Endothelial cell of umbilical vein (primary cell): Measurements from ENCODE around the gene SNRPD2. TPM values are rescaled to one million over a fixed set of nuclear protein-coding genes. Genes with fewer than 3 reads are reported as not detected.

Experiments
- BruUV-seq: library from RNA; stranded (reverse); fragments of 400-500 nt; replicated peaks from 2 replicates; lab custom pipeline; 2021; lab: Mats Ljungman, UMichigan
- CTCF ChIA-PET: fragments of 300-600, 350-600 bp; sonication (Branson Sonifier 250); formaldehyde crosslinking; loops from one replicate; lab custom pipeline; 2021; ENCODE audit warnings: antibody characterized with exemption, inconsistent platforms; lab: Charles Lee
- POLR2A ChIA-PET: fragments of 300-600, 350-600 bp; sonication (Branson Sonifier 250); formaldehyde crosslinking; loops from one replicate; lab custom pipeline; 2021; ENCODE audit warnings: antibody characterized with exemption, inconsistent platforms; lab: Charles Lee
- DNase-seq: peaks from one replicate; pipeline ENCODE4 v3.0.0-alpha.2; 2011; ENCODE audit warnings: low read depth, low spot score
- FAIRE-seq: peaks from 2 replicates; lab custom pipeline; 2011; peaks lifted over from hg19 to GRCh38; lab: Jason Lieb, UNC
- H2AFZ ChIP-seq: 2 replicates; pipeline ENCODE4 v1.6.0; 2012; ENCODE audit warnings: low read depth, low read length, control low read depth, inconsistent platforms
- H3K27ac ChIP-seq: 2 replicates; pipeline ENCODE4 v1.5.1; 2011; ENCODE audit warnings: low read depth, mild to moderate bottlenecking, control low read depth, low read length, moderate library complexity; ENCODE audit not compliant: insufficient read depth
- H3K27me3 ChIP-seq, 2 experiments: 2 replicates each; pipeline versions ENCODE4 v1.6.0 to v1.6.1; 2011; ENCODE audit warnings: low read length in 2 of 2, mixed read lengths in 1 of 2; ENCODE audit not compliant: control insufficient read depth in 2 of 2, insufficient read depth in 2 of 2
- H3K36me3 ChIP-seq, 2 experiments: 2 replicates in 1 of 2; 3 replicates in 1 of 2; pipeline ENCODE4 v1.5.1; 2011; ENCODE audit warnings: low read length in 2 of 2, mild to moderate bottlenecking in 1 of 2, moderate library complexity in 1 of 2; ENCODE audit not compliant: control insufficient read depth in 2 of 2, insufficient read depth in 2 of 2; ENCODE audit errors: extremely low read depth in 1 of 2
- H3K4me1 ChIP-seq: 3 replicates; pipeline ENCODE4 v1.5.1; 2011; ENCODE audit warnings: mild to moderate bottlenecking, low read length; ENCODE audit not compliant: control insufficient read depth, insufficient read depth; ENCODE audit errors: extremely low read depth
- H3K4me2 ChIP-seq: 2 replicates; pipeline ENCODE4 v1.6.1; 2011; ENCODE audit warnings: low read length, control low read depth, mixed read lengths; ENCODE audit not compliant: insufficient read depth
- H3K4me3 ChIP-seq, 3 experiments: fragments of 200-600 bp in 1 of 3; sonication (generic), shearing (Covaris generic) in 1 of 3; replicated peaks in 1 of 3; 2 replicates each; pipeline ENCODE4 v1.5.1; 2011 to 2016; ENCODE audit warnings: control low read depth in 3 of 3, low read length in 3 of 3, mild to moderate bottlenecking in 2 of 3, inconsistent platforms in 1 of 3, low read depth in 1 of 3, moderate library complexity in 1 of 3; ENCODE audit not compliant: insufficient read depth in 1 of 3
- H3K79me2 ChIP-seq: 2 replicates; pipeline ENCODE4 v1.6.0; 2012; ENCODE audit warnings: low read length, inconsistent platforms; ENCODE audit not compliant: control insufficient read depth, insufficient read depth
- H3K9ac ChIP-seq: replicated peaks from 2 replicates; pipeline ENCODE3; 2011; ENCODE audit warnings: low read length, control low read depth; ENCODE audit not compliant: insufficient read depth; ENCODE audit errors: extremely low read depth
- H3K9me1 ChIP-seq: replicated peaks from 3 replicates; pipeline ENCODE4 v1.6.0; 2011; ENCODE audit warnings: mild to moderate bottlenecking, low read length; ENCODE audit not compliant: control insufficient read depth, insufficient read depth; ENCODE audit errors: extremely low read depth
- H3K9me3 ChIP-seq: replicated peaks from 2 replicates; pipeline ENCODE4 v1.5.1; 2012; ENCODE audit warnings: low read length, inconsistent platforms; ENCODE audit not compliant: control insufficient read depth, insufficient read depth
- H4K20me1 ChIP-seq: replicated peaks from 2 replicates; pipeline ENCODE3; 2011; ENCODE audit warnings: mild to moderate bottlenecking, low read length; ENCODE audit not compliant: control insufficient read depth, insufficient read depth; ENCODE audit errors: extremely low read depth
- CTCF ChIP-seq, 2 donors: IDR thresholded peaks; 1 replicate in 1 of 2; 2 replicates in 1 of 2; pipeline ENCODE4 v1.5.1; 2011; ENCODE audit warnings: low read length in 2 of 2, mild to moderate bottlenecking in 2 of 2, moderate library complexity in 2 of 2, control low read depth in 1 of 2, inconsistent platforms in 1 of 2, low read depth in 1 of 2; ENCODE audit not compliant: insufficient read depth in 1 of 2; ENCODE audit errors: extremely low read depth in 1 of 2
- EZH2 ChIP-seq: IDR thresholded peaks from 2 replicates; pipeline ENCODE4 v1.6.1; 2012; ENCODE audit warnings: borderline replicate concordance, low read depth, mild to moderate bottlenecking, moderate library complexity, low read length, inconsistent platforms; ENCODE audit not compliant: severe bottlenecking
- FOS ChIP-seq: IDR thresholded peaks from 2 replicates; pipeline ENCODE4 v1.6.1; 2011; ENCODE audit warnings: mild to moderate bottlenecking, low read length, moderate library complexity, borderline replicate concordance; ENCODE audit not compliant: insufficient read depth
- GATA2 ChIP-seq: IDR thresholded peaks from 2 replicates; pipeline ENCODE4 v1.7.0; 2011; ENCODE audit warnings: low read depth, mild to moderate bottlenecking, moderate library complexity, mixed read lengths, low read length; ENCODE audit not compliant: insufficient read length, insufficient read depth
- MAX ChIP-seq: IDR thresholded peaks from 2 replicates; pipeline ENCODE4 v1.6.1; 2011; ENCODE audit not compliant: insufficient read depth, insufficient read length
- POLR2A ChIP-seq: IDR thresholded peaks from 2 replicates; pipeline ENCODE4 v1.6.1; 2012; ENCODE audit warnings: low read depth, mild to moderate bottlenecking, control low read depth, low read length
- POLR2AphosphoS5 ChIP-seq: IDR thresholded peaks from 2 replicates; pipeline ENCODE4 v1.6.1; 2012; ENCODE audit warnings: low read depth, mild to moderate bottlenecking, control low read depth, low read length, moderate library complexity; ENCODE audit not compliant: insufficient read depth
- dilution Hi-C: fragments of 300-500 bp; cut with MboI; formaldehyde crosslinking; loops from one replicate; pipeline ENCODE4 v1.15.0; 2019; ENCODE audit warnings: low sequenced_read_pairs; ENCODE audit not compliant: extremely low pct_ligation_motif_present
- intact Hi-C: fragments of 100-400 bp; cut with micrococcal nuclease; formaldehyde crosslinking; loops from one replicate; pipeline ENCODE4 v1.10.0; 2022
- polyA plus RNA-seq, 4 experiments: library from polyadenylated mRNA; depleted of rRNA in 3 of 4; stranded (reverse) in 3 of 4; unstranded in 1 of 4; fragments of >200 nt; gene quantifications; 2 replicates each; pipeline versions ENCODE4 v1.2.1 to v1.2.3, GENCODE V29; 2011 to 2012; ENCODE audit warnings: missing spikeins in 1 of 4
- total RNA-seq: library from RNA; stranded (reverse); gene quantifications from 2 replicates; pipeline ENCODE4 v1.2.3, GENCODE V29; 2021

The SNRPD2 gene
- total and polyA plus RNA-seq, 2 donors (not counting 3 experiments of a cell fraction or from before 2014, with no cell fraction given) = 512 to 519 TPM

- DNase-seq = no peak
- FAIRE-seq = no peak
- Histone ChIP-seq H3K4me1 (peaks cover 33% of the 10 kb centered on the region), H3K27ac (no peak overlapping the region), H3K4me3 (no peak overlapping the region), H4K20me1 (no peaks in the 10 kb centered on the region), H3K4me2 (no peak overlapping the region), H3K9me3 (no peaks in the 10 kb centered on the region), H3K79me2 (no peaks in the 10 kb centered on the region), H3K9ac (no peak overlapping the region), H2AFZ (no peak overlapping the region), H3K9me1 (no peaks in the 10 kb centered on the region), H3K36me3 (no peaks in the 10 kb centered on the region), H3K27me3 (no peaks in the 10 kb centered on the region)
- no peak for TF ChIP-seq MAX
- TF ChIP-seq POLR2AphosphoS5 = no peak
- no peak for TF ChIP-seq POLR2A
- CTCF ChIA-PET = interaction anchor here (0.9 to 5.3 kb wide), 11 partner anchors 12 to 165 kb away, joined by 3 to 91 read pairs (median 20); partner anchors contain the start of genes GPR4 and OPA3
- dilution Hi-C loops (no loop called here), intact Hi-C loops (loop anchor here (1.0 to 5.0 kb wide), 6 partner anchors 30 to 217 kb away; partner anchors contain the start of gene OPA3)
- POLR2A ChIA-PET = no interaction called here
- BruUV-seq = no TSS peak
These were observed 47.6 kb downstream of the SNRPD2 start for GRCh38 chr19:45643927-45644771.

GRCh38 chr19:45643024-45643926 is 48.5 kb downstream of the SNRPD2 start:
- Histone ChIP-seq H3K27me3 (no peaks in the 10 kb centered on the region), H3K79me2 (no peaks in the 10 kb centered on the region), H4K20me1 (no peaks in the 10 kb centered on the region), H2AFZ (peak overlapping the region; percentile 28), H3K9me1 (no peaks in the 10 kb centered on the region), H3K4me1 (peaks cover 42% of the 10 kb centered on the region), H3K9ac (no peak overlapping the region), H3K27ac (peak overlapping the region; percentile 9), H3K4me2 (peak overlapping the region; percentile 83), H3K4me3 (peak overlapping the region in 1 of 3 experiments; percentile 13), H3K9me3 (no peaks in the 10 kb centered on the region), H3K36me3 (no peaks in the 10 kb centered on the region)
- FAIRE-seq (peak; percentile 81), DNase-seq (peak; percentile 85)
- intact Hi-C loops = loop anchor here (1.0 to 5.0 kb wide), 5 partner anchors 58 to 216 kb away; partner anchors contain the start of gene OPA3
- CTCF ChIA-PET = interaction anchor here (0.7 to 5.3 kb wide), 33 partner anchors 10 to 204 kb away, joined by 3 to 91 read pairs (median 12); partner anchors contain the start of genes GPR4, OPA3, PPM1N and QPCTL
- POLR2A ChIA-PET = no interaction called here
- TF ChIP-seq EZH2 (no peak), POLR2AphosphoS5 (peak; percentile 19), CTCF (IDR thresholded peaks at IDR 0.05; ENCODE audit: extremely low read depth in 1 of 2, insufficient read depth in 1 of 2, low read depth in 1 of 2, low read length in 2 of 2) (peak; percentile 98 to 99), FOS (peak; percentile 25), GATA2 (peak; percentile 32)
- no TSS peak for BruUV-seq
- dilution Hi-C loops = no loop called here
